Dendritic cell treated with granulocyte-macrophage colony-stimulating factor and Interleukin-4, amounts not matched to agents 40 ng/mL and 50 ng/mL, for 4 days (primary cell): ENCODE data around the gene FARP1.

Experiments
- H3K27ac Mint-ChIP-seq: one replicate; pipeline ENCODE4 v1.8.0; 2022; ENCODE audit warnings: mild to moderate bottlenecking, mixed read lengths
- H3K27me3 Mint-ChIP-seq: one replicate; pipeline ENCODE4 v1.8.0; 2022; ENCODE audit warnings: mild to moderate bottlenecking, mixed read lengths
- H3K36me3 Mint-ChIP-seq: one replicate; pipeline ENCODE4 v1.8.0; 2022; ENCODE audit warnings: low read depth, mixed read lengths
- H3K4me1 Mint-ChIP-seq: one replicate; pipeline ENCODE4 v1.8.0; 2022; ENCODE audit warnings: low read depth, mixed read lengths
- H3K4me3 Mint-ChIP-seq: one replicate; pipeline ENCODE4 v1.8.0; 2022; ENCODE audit warnings: mild to moderate bottlenecking, moderate library complexity, mixed read lengths
- H3K9me3 Mint-ChIP-seq: one replicate; pipeline ENCODE4 v1.8.0; 2022; ENCODE audit warnings: mixed read lengths
- intact Hi-C: fragments of 100-400 bp; cut with micrococcal nuclease; formaldehyde crosslinking; loops from one replicate; pipeline ENCODE4 v1.15.0; 2022

The FARP1 gene

DNA sequence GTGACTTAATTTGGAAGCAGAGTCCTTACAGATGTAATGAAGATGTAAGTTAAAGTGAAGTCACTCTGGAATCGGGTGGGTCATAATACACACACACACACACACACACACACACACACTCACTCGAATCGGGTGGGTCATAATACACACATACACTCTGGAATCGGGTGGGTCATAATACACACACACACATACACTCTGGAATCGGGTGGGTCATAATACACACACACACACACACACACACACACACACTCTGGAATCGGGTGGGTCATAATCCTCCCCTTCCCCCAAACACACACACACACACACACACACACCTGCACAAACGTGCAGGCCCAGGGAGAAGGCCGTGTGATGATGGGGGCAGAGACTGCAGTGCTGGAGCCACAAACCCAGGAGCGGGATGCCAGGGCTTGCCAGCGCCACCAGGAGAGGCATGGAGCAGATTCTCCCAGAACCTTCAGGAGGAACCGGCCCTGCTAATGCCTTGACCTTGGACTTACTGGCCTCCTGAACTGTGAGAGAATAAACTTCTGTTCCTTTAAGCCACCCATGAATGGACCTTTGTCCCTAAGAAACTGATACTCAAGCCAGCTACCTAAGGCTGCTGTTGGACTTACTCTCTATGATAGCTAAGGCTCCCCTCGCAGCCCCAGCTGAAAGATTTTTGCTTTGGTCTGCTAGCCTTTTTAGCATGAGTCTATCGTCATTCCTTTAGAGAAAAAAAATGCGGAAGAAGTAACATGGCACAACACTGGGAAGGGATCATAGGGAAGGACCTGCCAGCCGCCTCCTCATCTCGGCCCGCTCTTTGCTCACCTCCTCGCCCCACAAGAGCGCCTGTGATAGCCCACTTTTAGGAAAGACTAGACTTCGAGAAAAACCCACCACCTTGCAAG is 170.4 kb downstream of the FARP1 start:
- intact Hi-C loops: no loop called here
- peaks cover 1% of the 10 kb centered on the region for H3K27me3 Mint-ChIP-seq
- H3K4me1 Mint-ChIP-seq: no peaks in the 10 kb centered on the region
- no peaks in the 10 kb centered on the region for H3K36me3 Mint-ChIP-seq
- no peak overlapping the region for H3K27ac Mint-ChIP-seq
- H3K9me3 Mint-ChIP-seq: peaks cover 8% of the 10 kb centered on the region
- H3K4me3 Mint-ChIP-seq: no peak overlapping the region

DNA sequence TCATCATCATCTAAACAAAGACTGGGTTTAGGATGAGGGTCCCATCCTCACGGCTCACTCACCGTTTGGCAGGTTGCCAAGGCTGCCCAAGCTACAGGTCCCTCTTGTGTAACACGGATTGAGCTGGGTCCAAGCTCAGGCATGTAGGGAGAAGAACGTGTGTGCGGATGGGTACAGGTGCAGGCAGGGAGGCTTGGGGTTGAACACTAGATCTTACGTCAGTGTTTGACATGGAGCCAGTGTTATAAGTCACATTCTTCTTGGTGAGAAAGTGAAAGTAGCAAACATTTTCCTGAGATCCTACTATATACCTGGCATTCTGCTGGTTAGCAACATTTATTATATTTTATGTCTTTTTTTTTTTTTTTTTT is 171.0 kb downstream of the FARP1 start:
- Mint-ChIP-seq H3K36me3 (no peaks in the 10 kb centered on the region), H3K27me3 (no peaks in the 10 kb centered on the region), H3K27ac (no peak overlapping the region), H3K4me1 (no peaks in the 10 kb centered on the region), H3K4me3 (no peak overlapping the region), H3K9me3 (peaks cover 9% of the 10 kb centered on the region)
- intact Hi-C loops: no loop called here

DNA sequence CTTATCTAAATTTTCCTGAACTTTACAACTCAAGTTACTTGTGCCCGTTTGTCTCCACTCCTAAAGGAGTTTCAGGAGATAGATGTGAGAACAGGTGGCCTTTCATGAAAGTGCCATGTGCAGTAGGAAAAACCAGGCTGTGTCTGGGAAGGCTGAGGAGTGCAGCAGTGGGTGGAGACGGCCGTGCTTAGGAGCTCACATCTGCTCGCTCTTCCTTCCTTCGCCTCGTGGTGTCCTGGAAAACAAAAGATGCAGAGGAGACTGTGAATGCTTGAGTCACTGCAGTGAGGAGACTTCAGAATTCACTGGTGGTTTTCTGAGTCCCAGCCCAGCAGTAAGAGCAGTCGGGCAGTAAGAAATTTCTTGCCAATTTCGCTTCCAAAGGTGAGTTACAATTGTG is 172.6 kb downstream of the FARP1 start:
- H3K4me1 Mint-ChIP-seq: no peaks in the 10 kb centered on the region
- H3K27me3 Mint-ChIP-seq: no peaks in the 10 kb centered on the region
- no peak overlapping the region for H3K27ac Mint-ChIP-seq
- no peak overlapping the region for H3K4me3 Mint-ChIP-seq
- intact Hi-C loops: no loop called here
- peaks cover 9% of the 10 kb centered on the region for H3K9me3 Mint-ChIP-seq
- no peaks in the 10 kb centered on the region for H3K36me3 Mint-ChIP-seq

DNA sequence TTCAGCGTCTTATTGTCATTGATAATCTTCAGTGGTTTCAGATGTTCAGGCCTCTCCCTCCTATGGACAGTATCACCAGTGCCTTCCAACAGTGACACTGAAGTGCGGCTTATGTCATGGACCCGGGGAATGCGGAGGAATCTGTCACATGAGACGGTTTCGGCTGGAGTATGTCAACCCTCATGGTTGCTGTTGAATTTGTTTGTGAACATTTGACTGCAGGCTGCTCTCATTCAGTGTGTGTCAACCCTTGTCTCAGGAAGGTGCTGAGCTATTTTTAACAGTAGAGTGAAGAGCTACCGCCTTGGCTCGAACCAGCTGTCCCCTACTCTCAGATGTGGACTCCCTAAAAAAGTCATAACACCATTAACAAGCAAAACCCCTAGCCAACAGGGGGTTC is 173.0 kb downstream of the FARP1 start:
- Mint-ChIP-seq H3K27ac (no peak overlapping the region), H3K4me1 (no peaks in the 10 kb centered on the region), H3K27me3 (no peaks in the 10 kb centered on the region), H3K36me3 (no peaks in the 10 kb centered on the region), H3K4me3 (no peak overlapping the region), H3K9me3 (peaks cover 9% of the 10 kb centered on the region)
- intact Hi-C loops: no loop called here

DNA sequence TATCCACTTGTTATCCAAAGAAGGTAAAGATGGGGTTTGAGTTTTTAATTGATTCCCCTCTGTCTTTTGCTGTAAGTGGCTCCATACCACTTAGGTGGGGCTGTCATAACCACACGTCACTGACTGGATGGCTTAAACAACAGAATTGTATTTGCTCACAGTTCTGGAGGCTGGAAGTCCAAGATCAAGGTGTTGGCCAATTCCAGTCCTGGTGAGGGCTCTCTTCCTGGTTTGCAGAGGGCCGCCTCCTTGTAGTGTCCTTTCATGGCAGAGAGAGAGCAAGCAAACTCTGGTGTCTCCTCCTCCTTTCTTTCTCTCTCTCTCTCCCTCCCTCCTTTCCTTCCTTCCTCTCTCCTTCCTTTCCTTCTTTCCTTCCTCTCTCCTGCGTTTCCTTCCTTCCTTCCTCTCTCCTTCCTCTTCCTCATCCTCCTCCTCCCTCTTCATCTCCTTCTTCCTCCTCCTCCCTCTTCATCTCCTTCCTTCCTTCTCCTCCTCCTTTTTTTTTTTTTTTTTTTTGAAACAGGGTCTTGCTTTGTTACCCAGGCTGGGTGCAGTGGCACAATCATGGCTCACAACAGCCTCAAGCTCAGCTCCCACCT is 174.8 kb downstream of the FARP1 start:
- no peaks in the 10 kb centered on the region for H3K4me1 Mint-ChIP-seq
- H3K36me3 Mint-ChIP-seq: no peaks in the 10 kb centered on the region
- H3K4me3 Mint-ChIP-seq: no peak overlapping the region
- H3K27me3 Mint-ChIP-seq: no peaks in the 10 kb centered on the region
- peaks cover 9% of the 10 kb centered on the region for H3K9me3 Mint-ChIP-seq
- no peak overlapping the region for H3K27ac Mint-ChIP-seq
- intact Hi-C loops: no loop called here

DNA sequence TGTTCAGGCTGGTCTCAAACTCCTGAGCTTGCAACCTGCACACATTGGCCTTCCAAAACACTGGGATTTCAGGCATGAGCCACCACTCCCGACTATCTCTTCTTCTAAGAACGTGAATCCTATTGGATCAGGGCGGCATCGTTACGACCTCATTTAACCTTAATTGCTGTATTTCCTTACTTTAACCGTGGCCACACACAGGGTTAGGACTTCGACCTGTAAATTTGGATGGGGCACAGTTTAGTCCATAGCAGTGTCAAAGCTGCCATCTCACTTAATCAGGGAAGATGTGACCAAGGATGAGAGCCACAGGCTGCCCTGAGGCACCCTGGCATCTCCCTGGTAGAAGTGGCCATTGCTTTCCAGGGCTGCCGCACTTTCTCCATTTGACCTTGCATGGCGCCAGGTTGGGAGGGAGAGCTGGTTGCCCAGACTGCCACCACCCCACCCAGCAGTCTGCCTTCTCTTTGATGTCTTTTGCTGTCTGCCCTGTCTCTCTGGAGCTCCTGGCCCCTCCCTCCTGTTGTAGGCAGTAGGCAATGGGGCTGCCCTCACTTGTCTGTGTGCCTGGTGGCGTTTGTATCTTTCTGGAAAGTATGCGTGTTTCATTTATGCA is 175.5 kb downstream of the FARP1 start:
- no peaks in the 10 kb centered on the region for H3K27me3 Mint-ChIP-seq
- intact Hi-C loops: no loop called here
- no peak overlapping the region for H3K4me3 Mint-ChIP-seq
- H3K36me3 Mint-ChIP-seq: no peaks in the 10 kb centered on the region
- no peaks in the 10 kb centered on the region for H3K4me1 Mint-ChIP-seq
- H3K9me3 Mint-ChIP-seq: peaks cover 9% of the 10 kb centered on the region
- H3K27ac Mint-ChIP-seq: no peak overlapping the region

DNA sequence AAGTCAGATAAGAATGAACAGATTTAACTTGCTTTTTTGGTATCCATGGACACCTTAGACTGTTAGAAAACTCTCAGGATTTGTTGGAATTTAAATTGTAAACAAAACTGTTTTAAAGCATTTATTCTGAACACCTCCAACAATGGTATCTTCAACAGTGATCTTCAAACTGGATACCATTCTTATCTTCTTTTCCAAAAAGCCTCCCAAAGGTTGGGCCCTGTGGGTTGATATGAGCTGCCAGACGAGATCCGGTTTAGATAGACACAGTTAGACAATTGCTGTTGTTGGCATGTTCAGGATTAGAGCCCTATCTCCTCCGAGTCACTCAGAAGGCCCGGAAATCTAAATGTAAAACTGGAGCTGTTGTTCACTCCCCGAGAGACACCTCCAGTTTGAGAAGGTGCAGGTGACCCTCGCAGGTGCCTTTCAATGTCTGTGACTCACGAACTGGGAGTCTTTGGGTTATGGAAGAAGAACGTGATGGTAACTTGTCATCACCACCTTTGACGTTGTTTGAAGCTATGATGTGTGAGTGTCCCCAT is 177.7 kb downstream of the FARP1 start:
- H3K27ac Mint-ChIP-seq: no peak overlapping the region
- peaks cover 9% of the 10 kb centered on the region for H3K9me3 Mint-ChIP-seq
- H3K27me3 Mint-ChIP-seq: no peaks in the 10 kb centered on the region
- H3K4me3 Mint-ChIP-seq: no peak overlapping the region
- no peaks in the 10 kb centered on the region for H3K36me3 Mint-ChIP-seq
- intact Hi-C loops: no loop called here
- no peaks in the 10 kb centered on the region for H3K4me1 Mint-ChIP-seq

DNA sequence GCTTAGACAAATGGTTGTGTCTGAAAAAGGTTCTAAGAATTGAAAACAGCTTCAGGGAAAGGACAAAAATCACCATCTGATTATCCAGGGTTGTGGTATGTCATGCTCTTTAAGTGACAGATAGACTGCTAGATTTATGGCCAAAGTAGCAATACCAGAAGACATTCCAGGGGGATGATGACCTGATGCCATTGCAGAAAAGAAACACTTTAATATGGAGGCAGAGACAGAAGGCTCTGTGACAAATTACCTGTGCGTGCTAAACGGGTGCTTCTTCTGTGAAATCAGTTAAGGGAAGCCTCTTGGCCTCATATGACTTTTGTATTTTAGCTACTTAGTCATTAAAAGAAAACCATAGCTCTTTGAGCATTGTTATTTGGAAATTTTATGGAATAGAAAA is 178.5 kb downstream of the FARP1 start:
- H3K4me1 Mint-ChIP-seq: no peaks in the 10 kb centered on the region
- H3K27me3 Mint-ChIP-seq: no peaks in the 10 kb centered on the region
- no peak overlapping the region for H3K4me3 Mint-ChIP-seq
- peaks cover 9% of the 10 kb centered on the region for H3K9me3 Mint-ChIP-seq
- no peaks in the 10 kb centered on the region for H3K36me3 Mint-ChIP-seq
- intact Hi-C loops: no loop called here
- no peak overlapping the region for H3K27ac Mint-ChIP-seq

DNA sequence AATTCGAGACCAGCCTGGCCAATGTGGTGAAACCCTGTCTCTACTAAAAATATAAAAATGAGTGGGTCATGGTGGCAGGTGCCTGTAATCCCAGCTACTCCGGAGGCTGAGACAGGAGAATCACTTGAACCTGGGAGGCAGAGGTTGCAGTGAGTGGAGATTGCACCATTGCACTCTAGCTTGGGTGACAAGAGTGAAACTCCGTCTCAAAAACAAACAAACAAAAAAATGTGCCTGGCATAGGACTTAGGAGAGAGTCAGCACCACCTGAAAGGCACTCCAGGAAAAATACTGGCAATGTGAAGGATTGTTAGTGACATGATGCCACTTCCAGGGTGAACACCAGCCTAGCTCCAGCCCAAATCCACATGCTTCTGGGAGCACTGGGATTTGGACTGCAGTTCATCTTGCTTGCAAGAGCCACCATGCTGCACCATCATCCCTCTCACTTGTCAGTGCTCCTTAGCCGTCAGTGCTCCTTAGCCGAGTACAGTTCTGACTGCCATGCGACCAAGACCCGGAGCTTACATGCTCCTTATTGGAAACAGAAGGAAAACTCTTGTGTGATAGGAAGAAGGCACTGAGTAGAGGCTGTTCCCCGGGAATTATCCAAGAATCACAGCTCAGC is 179.3 kb downstream of the FARP1 start:
- Mint-ChIP-seq H3K27ac (no peak overlapping the region), H3K36me3 (no peaks in the 10 kb centered on the region), H3K27me3 (no peaks in the 10 kb centered on the region), H3K4me1 (no peaks in the 10 kb centered on the region), H3K4me3 (no peak overlapping the region), H3K9me3 (peaks cover 9% of the 10 kb centered on the region)
- intact Hi-C loops: no loop called here

DNA sequence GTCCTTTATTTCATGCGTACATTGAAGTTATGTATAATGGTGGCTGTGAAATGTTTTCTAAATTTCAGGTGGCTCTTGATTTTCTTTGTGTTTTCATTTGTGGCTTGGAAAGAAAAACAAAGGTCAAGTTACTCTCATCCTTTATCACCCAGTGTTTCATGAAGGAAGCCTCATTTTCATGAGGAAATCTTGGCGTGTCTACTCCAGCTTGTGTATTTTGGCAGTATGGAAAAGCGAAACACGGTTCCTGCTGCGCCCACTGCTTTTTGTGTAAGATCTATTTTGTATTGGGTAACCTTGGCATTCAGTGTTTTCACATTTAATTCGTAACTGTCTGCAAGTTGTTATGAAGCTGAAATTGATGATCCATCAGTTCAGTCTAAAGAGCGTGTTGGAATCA is 181.2 kb downstream of the FARP1 start:
- H3K27ac Mint-ChIP-seq: no peak overlapping the region
- no peaks in the 10 kb centered on the region for H3K36me3 Mint-ChIP-seq
- H3K4me1 Mint-ChIP-seq: no peaks in the 10 kb centered on the region
- H3K9me3 Mint-ChIP-seq: no peaks in the 10 kb centered on the region
- intact Hi-C loops: no loop called here
- no peak overlapping the region for H3K4me3 Mint-ChIP-seq
- peaks cover 1% of the 10 kb centered on the region for H3K27me3 Mint-ChIP-seq

DNA sequence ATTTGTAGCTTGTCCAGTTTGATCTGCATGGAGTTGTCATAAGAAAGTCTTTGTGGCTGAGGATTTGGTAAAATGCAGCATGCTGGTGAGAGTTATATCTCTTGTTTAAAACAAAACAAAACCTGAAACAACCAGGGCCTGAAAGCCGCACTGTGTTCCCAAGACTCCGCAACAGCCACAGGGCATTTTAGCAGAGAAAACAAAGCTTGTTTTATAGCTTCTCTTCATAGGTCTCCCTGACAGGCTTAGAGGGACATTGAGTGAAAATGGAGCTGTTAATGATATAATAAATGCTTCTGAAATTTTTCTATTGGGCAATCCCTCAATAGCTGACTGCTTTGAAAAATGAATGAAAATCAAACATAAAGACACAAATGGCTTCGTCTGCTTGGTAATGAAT is 182.8 kb downstream of the FARP1 start:
- Mint-ChIP-seq H3K27me3 (peaks cover 1% of the 10 kb centered on the region), H3K4me3 (no peak overlapping the region), H3K36me3 (no peaks in the 10 kb centered on the region), H3K9me3 (no peaks in the 10 kb centered on the region), H3K27ac (no peak overlapping the region), H3K4me1 (no peaks in the 10 kb centered on the region)
- intact Hi-C loops: no loop called here

DNA sequence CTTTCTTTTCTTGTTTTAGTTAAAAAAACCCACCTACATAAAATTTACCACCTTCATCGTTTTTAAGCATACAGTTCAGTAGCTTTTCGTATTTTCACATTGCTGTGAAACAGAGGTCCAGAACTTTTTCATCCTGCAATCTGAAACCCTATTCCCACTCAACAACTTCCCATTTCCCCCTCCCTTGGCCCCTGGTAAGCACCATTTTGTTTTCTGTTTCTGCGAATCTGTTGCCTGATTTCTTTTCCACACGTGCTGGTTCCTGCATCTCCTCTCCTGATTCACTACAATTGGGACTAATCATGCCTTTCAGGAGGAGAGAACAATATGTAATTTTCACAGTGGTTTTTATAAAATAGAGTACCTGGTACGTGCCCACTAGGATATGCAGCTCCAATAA is 183.4 kb downstream of the FARP1 start:
- H3K4me1 Mint-ChIP-seq: no peaks in the 10 kb centered on the region
- no peak overlapping the region for H3K27ac Mint-ChIP-seq
- H3K9me3 Mint-ChIP-seq: no peaks in the 10 kb centered on the region
- no peaks in the 10 kb centered on the region for H3K36me3 Mint-ChIP-seq
- peaks cover 1% of the 10 kb centered on the region for H3K27me3 Mint-ChIP-seq
- no peak overlapping the region for H3K4me3 Mint-ChIP-seq
- intact Hi-C loops: no loop called here

DNA sequence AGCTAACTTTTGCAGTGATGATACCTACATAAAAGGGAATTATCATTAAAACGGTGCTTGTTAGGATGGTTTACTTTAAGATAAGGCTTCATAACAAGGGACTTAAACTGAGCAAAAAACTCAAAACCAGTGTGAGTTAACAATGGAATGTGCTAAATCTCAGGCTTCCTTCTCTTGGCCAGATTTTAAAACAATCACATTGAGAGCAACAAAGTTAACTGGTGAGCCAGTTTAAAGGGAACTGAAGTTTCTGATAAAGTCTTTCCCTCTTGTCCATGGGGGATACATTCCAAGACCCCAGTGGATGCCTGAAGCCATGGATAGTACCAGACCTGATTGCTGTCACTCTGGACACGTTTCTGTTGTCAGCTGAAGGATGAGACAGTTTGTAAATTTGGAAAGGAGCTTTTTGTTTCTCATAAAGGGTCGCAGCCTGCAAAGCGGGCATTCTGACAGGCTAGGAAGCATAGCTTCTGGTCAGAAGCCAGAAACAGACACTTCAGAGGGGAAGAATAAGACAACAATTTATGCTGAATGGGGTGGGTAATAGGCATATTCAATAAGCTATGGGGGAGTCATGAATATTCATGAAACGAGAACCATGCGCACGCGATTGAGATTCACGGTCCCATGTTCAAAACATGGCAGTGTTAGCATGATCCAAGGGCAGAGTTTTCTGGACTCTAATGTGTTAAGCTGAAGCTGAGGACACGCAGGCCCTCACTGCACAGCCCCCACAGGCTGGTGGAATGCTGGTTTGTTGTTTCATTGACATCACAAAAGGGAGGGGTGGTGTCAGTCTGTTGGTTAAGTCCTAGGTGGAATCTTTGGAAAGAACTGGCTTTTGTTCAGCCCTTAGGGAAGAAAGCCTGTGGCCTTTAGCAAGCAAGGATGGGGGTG is 184.7 kb downstream of the FARP1 start:
- Mint-ChIP-seq H3K27me3 (peaks cover 1% of the 10 kb centered on the region), H3K4me3 (no peak overlapping the region), H3K4me1 (no peaks in the 10 kb centered on the region), H3K36me3 (no peaks in the 10 kb centered on the region), H3K9me3 (no peaks in the 10 kb centered on the region), H3K27ac (no peak overlapping the region)
- intact Hi-C loops: no loop called here
